ENCODE measurements around the gene TSFM.

GRCh38 chr12:57806677-57807076 lies 24.1 kb downstream of the TSFM start:
- TF ChIP-seq CTCF (IDR thresholded peaks at IDR 0.05; ENCODE audit: insufficient read depth, low read length) = no peak
- no peak for TF ChIP-seq REST (IDR thresholded peaks at IDR 0.05; ENCODE audit: insufficient replicate concordance, low read depth)
- no peak for TF ChIP-seq GABPA (IDR thresholded peaks at IDR 0.05; ENCODE audit: low read depth)
- TF ChIP-seq POLR2AphosphoS5 (IDR thresholded peaks at IDR 0.05; ENCODE audit: low read depth) = no peak
